ENCODE measurements around the gene CCDC7.

GRCh38 chr10:32787690-32788284, 341.8 kb downstream of the CCDC7 start:
- TF ChIP-seq POLR2A (IDR thresholded peaks at IDR 0.05) (no peak), CTCF (IDR thresholded peaks at IDR 0.05) (no peak)

Measured in Peyer's patch (tissue), 4 donors.